Mammary epithelial cell (primary cell): Measurements from ENCODE around the gene FANCC.

Experiments
- EZH2 ChIP-seq: IDR thresholded peaks from 2 replicates; pipeline ENCODE4 v1.6.1; 2012; ENCODE audit warnings: low read length, inconsistent platforms, borderline replicate concordance
- TF ChIP-seq, protein P1 (sequence below), 2 donors: IDR thresholded peaks in 1 of 2; conservative IDR thresholded peaks in 1 of 2; 2 replicates each; pipeline ENCODE4 v1.5.1; 2011 to 2012; ENCODE audit warnings: inconsistent platforms in 2 of 2, low read length in 2 of 2, mild to moderate bottlenecking in 2 of 2, control low read depth in 1 of 2, low read depth in 1 of 2; ENCODE audit not compliant: insufficient read depth in 1 of 2; ENCODE audit errors: extremely low read depth in 1 of 2

DNA sequence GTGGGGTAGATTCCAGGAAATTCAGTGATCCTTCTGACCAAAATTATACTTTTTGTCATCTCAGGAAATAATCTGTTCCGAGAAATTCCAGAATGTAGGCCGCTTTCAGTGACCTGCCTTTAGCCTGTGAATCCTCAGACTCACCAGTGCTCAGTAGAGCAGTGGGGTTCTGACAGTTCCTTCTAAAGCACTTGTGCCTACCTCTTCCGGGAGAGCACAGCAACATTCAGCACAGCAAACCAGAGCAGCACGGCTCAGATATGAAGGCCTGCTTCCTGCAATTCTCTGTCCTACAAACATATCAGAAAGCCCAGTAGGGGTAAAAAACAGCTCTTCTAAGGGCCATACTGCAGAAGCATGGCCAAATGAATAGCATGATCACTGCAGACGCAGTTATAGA, 15.0 kb downstream of the FANCC start:
- TF ChIP-seq, protein P1, sequence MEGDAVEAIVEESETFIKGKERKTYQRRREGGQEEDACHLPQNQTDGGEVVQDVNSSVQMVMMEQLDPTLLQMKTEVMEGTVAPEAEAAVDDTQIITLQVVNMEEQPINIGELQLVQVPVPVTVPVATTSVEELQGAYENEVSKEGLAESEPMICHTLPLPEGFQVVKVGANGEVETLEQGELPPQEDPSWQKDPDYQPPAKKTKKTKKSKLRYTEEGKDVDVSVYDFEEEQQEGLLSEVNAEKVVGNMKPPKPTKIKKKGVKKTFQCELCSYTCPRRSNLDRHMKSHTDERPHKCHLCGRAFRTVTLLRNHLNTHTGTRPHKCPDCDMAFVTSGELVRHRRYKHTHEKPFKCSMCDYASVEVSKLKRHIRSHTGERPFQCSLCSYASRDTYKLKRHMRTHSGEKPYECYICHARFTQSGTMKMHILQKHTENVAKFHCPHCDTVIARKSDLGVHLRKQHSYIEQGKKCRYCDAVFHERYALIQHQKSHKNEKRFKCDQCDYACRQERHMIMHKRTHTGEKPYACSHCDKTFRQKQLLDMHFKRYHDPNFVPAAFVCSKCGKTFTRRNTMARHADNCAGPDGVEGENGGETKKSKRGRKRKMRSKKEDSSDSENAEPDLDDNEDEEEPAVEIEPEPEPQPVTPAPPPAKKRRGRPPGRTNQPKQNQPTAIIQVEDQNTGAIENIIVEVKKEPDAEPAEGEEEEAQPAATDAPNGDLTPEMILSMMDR (conservative IDR thresholded peaks at IDR 0.05 in 1 of 2, IDR thresholded peaks at IDR 0.05 in 1 of 2; ENCODE audit: extremely low read depth in 1 of 2, insufficient read depth in 1 of 2, low read depth in 1 of 2, low read length in 2 of 2), result no peak
- TF ChIP-seq EZH2, result no peak
